Muscle layer of duodenum (tissue), 2 donors: ENCODE results near the gene AKT2.

Source experiments
- H3K27ac ChIP-seq: one replicate; pipeline ENCODE4 v1.7.0; 2013; ENCODE audit warnings: mild to moderate bottlenecking, low read length
- H3K27me3 ChIP-seq: one replicate; pipeline ENCODE4 v1.7.0; 2013; ENCODE audit warnings: low read depth, mild to moderate bottlenecking, control low read depth, low read length
- H3K36me3 ChIP-seq, 2 donors: one replicate each; pipeline ENCODE4 v1.7.0; 2013; ENCODE audit warnings: low read length in 2 of 2, control low read depth in 1 of 2, mild to moderate bottlenecking in 1 of 2; ENCODE audit not compliant: insufficient read depth in 2 of 2, control insufficient read depth in 1 of 2
- H3K4me1 ChIP-seq, 2 donors: one replicate each; pipeline ENCODE4 v1.7.0; 2013; ENCODE audit warnings: low read length in 2 of 2, mild to moderate bottlenecking in 2 of 2, control low read depth in 1 of 2, moderate library complexity in 1 of 2; ENCODE audit not compliant: insufficient read depth in 2 of 2, control insufficient read depth in 1 of 2
- H3K4me3 ChIP-seq, 2 donors: one replicate each; pipeline ENCODE4 v1.7.0; 2013; ENCODE audit warnings: low read length in 2 of 2, low read depth in 1 of 2, mild to moderate bottlenecking in 1 of 2
- H3K9me3 ChIP-seq, 2 donors: one replicate each; pipeline ENCODE4 v1.7.0; 2013; ENCODE audit warnings: low read length in 2 of 2, control low read depth in 1 of 2, mild to moderate bottlenecking in 1 of 2; ENCODE audit not compliant: control insufficient read depth in 1 of 2
- donor health status: healthy.

AKT2 gene

DNA sequence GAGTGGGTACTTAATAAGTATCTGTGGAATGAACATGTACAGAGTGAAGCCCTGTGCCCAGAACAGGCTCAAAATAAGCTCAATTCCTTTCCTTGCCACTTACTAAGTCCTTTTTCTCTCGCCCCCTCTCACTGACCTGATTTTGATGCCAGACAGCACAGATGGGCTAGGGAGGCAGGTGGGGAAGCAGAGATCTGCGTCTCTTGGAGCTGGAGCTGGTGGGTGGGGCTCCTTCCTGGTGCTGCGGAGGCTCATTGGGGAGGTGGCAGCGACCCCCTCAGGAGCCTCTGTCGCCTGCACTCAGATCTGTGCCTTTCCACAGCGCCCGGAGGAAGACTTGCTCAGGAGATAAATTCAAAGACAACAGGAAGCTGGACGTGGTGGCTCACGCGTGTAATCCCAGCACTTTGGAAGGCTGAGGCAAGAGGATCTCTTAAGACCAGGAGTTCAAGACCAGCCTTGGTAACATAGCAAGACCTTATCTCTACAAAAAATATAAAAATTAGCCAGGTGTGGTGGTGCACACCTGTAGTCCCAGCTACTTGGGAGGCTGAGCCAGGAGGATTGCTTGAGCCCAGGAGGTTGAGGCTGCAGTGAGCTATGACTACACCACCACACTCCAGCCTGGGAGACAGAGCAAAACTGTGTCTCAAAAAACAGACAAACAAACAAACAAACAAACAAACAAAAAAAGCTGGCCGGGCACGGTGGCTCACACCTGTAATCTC, 14.6 kb downstream of the AKT2 start:
- H3K27ac ChIP-seq, result no peak overlapping the region
- H3K36me3 ChIP-seq, result peaks cover 0 to 10% of the 10 kb centered on the region in 2 donors
- H3K4me1 ChIP-seq, result peaks cover 8 to 29% of the 10 kb centered on the region in 2 donors
- H3K4me3 ChIP-seq, result no peak overlapping the region
- no peaks in the 10 kb centered on the region for H3K27me3 ChIP-seq
- H3K9me3 ChIP-seq, result no peaks in the 10 kb centered on the region

DNA sequence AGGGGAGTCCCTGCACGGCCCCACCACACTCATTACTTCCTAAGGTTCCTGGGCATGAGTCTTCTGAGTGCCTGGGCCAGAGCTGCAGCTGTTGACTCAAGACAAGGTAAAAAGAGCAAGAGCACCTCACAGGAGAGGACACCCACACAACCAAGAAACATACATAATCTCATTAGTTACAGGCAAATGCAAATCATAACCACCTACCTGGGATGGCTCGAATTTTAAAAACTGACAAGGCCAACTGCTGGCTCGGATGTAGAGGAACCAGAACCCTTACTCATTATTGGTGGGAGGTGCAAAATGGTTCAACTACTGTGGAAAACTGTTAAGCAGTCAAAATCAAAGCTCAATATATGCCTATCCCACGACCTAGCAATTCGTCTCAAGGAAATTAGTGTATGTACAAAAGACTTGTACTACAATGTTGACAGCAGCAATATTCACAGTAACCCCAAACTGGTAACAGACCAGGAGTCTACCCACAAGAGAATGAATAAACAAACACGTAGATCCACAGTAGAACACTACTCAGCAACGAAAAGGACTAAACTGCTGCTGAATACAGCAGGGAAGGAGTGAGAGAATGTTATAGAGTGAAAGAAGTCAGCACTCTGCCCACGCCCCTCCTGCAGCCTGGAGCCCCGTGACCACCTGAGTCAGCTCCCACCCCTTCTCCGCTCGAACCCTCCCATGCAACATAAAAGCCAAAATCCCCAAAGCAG, 15.8 kb downstream of the AKT2 start:
- Histone ChIP-seq H3K27me3 (no peaks in the 10 kb centered on the region), H3K9me3 (no peaks in the 10 kb centered on the region), H3K27ac (no peak overlapping the region), H3K4me1 (peaks cover 8 to 19% of the 10 kb centered on the region in 2 donors), H3K4me3 (no peak overlapping the region), H3K36me3 (peaks cover 8 to 20% of the 10 kb centered on the region in 2 donors)

DNA sequence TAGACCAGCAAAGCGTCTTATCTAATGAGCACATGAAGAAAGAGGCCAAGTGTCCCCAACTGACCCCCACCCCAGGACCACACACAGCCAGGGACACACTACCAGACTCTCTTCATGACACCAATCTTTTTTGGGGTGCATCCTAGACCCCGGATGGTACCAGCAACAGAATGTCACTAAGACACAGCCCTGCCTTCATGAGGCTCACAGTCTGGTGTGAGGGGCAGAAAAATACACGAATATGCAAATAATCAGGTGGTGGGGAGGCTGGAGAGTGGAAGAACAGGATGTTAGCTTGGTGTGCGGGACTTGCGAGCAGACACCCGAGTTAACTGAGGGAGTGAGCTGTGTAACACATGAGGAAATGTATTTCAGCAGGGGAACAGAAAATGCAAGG, 17.5 kb downstream of the AKT2 start:
- Histone ChIP-seq H3K27ac (no peak overlapping the region), H3K4me3 (no peak overlapping the region), H3K9me3 (no peaks in the 10 kb centered on the region), H3K27me3 (no peaks in the 10 kb centered on the region), H3K36me3 (peaks cover 19 to 37% of the 10 kb centered on the region in 2 donors), H3K4me1 (peaks cover 0 to 8% of the 10 kb centered on the region in 2 donors)

DNA sequence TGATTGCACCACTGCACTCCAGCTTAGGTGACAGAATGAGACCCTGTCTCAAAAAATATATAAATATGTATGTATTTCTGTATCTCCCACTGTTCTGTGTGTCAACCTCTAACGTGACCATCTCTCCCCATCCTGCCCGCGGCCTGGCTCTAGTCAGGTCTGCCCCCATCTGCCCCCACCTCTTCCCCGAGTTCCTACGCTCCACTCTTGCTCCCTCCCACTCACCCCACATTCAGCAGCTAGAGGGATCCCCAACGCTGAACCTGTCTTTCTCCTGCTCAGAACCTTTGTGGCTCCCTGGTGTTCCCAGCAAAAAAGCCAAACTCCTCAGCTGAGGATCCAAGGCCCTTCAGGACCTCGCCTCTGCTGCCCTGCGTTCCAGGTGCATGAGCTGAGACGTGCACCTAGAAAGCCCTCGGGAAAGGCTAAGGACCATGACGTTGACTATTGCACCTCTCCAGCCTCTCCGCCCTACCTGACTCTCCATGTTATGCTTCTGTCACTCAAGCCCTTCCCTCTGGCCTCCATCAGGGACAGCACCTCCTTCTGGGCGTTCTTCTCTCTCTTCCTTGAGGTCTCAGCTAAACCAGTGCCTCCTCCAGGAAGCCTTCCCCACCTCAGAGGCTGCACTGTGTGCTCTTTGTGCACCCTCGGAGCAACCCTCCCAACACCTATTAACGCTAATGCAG, 18.1 kb downstream of the AKT2 start:
- H3K4me3 ChIP-seq, result no peak overlapping the region
- H3K9me3 ChIP-seq, result no peaks in the 10 kb centered on the region
- no peak overlapping the region for H3K27ac ChIP-seq
- peaks cover 0 to 8% of the 10 kb centered on the region in 2 donors for H3K4me1 ChIP-seq
- H3K27me3 ChIP-seq, result no peaks in the 10 kb centered on the region
- peaks cover 24 to 36% of the 10 kb centered on the region in 2 donors for H3K36me3 ChIP-seq

DNA sequence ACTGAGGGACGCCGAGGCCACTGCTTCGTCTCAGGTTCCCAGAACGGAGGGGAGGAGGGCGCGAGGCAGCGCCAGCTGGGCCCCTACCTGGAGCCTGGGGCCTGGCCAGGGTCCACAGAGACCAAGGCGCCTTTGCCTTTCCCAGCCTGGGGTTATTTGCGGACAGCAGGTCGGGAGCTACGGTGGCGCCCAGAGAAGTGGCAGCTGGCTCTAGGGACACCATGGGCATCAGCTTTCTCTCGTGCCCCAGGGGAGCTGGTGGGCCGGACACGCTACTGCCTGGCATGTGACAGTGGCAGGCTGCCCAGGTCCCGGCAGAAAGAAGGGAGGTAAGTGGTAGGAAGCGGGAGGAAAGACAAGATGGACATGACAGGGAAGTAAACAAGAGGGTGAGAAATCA, 19.0 kb downstream of the AKT2 start:
- no peaks in the 10 kb centered on the region for H3K27me3 ChIP-seq
- peaks cover 0 to 8% of the 10 kb centered on the region in 2 donors for H3K4me1 ChIP-seq
- no peak overlapping the region for H3K4me3 ChIP-seq
- H3K27ac ChIP-seq, result no peak overlapping the region
- H3K36me3 ChIP-seq, result peaks cover 24 to 36% of the 10 kb centered on the region in 2 donors
- H3K9me3 ChIP-seq, result no peaks in the 10 kb centered on the region

DNA sequence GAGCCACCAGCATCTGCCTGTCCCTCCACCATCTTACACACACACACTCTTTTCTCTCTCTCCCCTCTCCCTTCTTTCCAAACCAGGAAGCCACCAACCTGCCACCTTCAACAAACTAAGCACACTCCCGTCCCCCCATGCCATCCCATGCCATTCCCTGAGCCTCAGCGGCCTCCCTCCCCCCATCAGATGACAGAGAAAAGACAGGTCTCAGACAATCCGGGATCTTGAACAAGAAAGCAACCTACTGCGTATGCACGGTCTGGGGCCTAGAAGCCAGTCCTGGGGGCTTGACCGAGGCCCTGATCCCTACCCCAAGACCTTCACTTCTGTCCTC, 19.4 kb downstream of the AKT2 start:
- H3K4me3 ChIP-seq, result no peak overlapping the region
- H3K36me3 ChIP-seq, result peaks cover 24 to 36% of the 10 kb centered on the region in 2 donors
- H3K4me1 ChIP-seq, result peaks cover 0 to 8% of the 10 kb centered on the region in 2 donors
- H3K27ac ChIP-seq, result no peak overlapping the region
- H3K9me3 ChIP-seq, result no peaks in the 10 kb centered on the region
- no peaks in the 10 kb centered on the region for H3K27me3 ChIP-seq

DNA sequence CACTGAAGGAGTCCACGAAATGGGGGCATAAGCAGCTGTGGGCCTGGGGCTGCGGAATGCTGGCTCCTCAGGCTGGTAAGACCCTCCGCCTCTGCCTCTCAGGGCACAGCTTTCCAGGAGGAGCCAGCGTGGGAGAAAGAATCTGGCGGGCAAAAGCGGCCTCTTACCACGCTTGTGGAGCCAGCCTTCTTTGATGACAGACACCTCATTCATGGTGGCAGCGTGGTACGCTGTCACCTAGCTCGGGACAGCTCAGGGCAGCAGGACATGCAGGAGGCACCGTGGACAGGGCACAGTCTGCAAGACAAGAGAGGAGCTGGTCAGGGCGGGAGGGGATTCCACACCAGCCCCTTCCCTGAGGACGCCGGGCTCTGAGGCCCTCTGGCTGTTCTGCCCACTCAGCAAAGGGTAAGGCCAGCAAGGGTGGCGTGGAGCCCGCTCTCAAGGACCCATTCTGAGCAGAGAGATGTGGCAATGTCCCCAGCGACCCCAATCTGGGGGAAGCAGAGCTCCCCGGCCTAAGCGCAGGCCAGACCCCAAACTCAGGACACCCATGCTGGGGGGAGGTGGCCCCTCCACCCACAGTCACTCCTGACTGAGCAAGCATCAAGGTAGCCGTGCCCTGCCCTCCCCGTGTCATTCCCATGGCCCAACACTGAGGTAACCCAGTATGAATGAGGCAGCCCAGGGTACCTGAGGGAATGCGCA, 19.9 kb downstream of the AKT2 start:
- peaks cover 24 to 32% of the 10 kb centered on the region in 2 donors for H3K36me3 ChIP-seq
- H3K27me3 ChIP-seq, result no peaks in the 10 kb centered on the region
- H3K27ac ChIP-seq, result no peak overlapping the region
- peaks cover 0 to 8% of the 10 kb centered on the region in 2 donors for H3K4me1 ChIP-seq
- no peaks in the 10 kb centered on the region for H3K9me3 ChIP-seq
- no peak overlapping the region for H3K4me3 ChIP-seq

DNA sequence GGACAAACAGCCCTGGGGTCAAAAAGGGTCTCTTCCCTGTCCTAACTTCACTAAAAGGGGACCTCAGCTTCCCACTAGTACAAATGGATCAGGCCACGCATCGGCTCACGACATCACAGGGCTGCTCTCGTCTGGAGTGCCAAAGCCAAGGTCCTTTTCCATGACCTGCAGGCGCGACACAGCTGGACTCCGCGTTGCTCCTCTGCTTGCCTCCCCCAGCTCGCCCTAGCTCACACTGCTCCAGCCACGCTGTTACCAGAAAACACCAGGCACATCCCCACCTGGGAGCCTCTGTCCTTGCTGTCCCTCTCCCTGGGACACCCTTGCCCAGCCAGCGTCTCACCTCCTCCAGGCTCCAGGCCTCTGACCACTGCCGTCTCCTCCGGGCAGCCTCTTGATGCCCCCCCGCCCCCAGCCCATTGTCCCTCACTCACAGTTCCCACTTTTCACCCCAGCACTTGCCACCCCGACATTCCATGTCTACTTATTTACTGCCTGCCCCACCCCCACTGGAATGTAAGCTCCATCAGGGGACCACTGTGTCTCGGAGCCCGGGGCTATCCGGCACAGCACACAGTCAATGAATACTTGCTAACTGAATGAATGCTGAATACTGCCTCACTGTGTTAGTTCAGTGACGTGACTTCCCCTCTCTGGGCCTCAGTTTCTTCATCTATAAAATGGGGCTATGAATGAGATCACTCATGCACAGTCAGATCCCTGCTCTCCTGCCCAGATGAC, 20.7 kb downstream of the AKT2 start:
- H3K9me3 ChIP-seq, result no peaks in the 10 kb centered on the region
- no peak overlapping the region for H3K4me3 ChIP-seq
- peaks cover 24 to 32% of the 10 kb centered on the region in 2 donors for H3K36me3 ChIP-seq
- no peak overlapping the region for H3K27ac ChIP-seq
- no peaks in the 10 kb centered on the region for H3K27me3 ChIP-seq
- peaks cover 0 to 8% of the 10 kb centered on the region in 2 donors for H3K4me1 ChIP-seq

DNA sequence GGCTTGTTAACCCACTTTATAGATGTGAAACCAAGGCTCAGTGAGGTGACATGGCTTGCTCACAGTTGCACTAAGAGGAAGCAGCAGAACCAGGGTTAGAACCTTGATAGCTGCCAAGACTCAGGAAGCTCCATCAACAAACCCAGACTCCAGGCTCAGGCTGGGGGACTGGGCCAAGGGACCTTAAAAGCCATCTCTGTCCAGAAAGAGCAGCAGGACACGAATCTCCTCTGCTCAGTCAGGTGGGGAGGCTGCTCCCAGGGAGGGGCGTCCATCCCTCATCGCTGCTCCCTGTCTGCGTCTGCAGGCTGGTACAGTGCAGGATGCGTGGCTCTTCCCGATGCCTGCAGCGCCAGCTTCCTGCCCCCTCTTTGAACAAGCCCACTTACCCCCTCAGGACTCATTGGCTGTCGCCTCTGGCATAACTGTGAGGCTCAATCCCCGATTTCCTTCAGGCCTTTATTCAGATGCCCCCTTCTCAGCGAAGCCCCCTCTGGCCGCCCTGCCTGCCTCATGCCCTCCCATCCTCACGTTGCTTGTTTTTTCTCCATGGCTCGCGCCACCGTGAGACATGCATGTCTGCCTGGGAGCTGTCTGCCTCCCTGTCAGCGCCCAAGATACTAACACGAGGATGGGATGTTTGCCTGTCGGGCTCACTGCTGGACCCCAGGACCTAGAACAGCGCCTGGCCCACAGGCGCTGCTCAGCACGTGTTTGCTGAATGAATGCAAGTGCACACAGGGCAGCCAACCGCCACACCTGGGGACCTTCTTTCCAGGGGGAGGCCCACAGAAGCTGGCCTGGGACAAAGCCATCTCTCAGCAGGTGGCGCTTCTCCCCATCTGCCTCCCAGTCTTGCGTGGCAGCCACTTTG, 21.5 kb downstream of the AKT2 start:
- Histone ChIP-seq H3K27ac (no peak overlapping the region), H3K4me3 (no peak overlapping the region), H3K4me1 (peaks cover 0 to 8% of the 10 kb centered on the region in 2 donors), H3K36me3 (peaks cover 24 to 32% of the 10 kb centered on the region in 2 donors), H3K27me3 (no peaks in the 10 kb centered on the region), H3K9me3 (no peaks in the 10 kb centered on the region)

DNA sequence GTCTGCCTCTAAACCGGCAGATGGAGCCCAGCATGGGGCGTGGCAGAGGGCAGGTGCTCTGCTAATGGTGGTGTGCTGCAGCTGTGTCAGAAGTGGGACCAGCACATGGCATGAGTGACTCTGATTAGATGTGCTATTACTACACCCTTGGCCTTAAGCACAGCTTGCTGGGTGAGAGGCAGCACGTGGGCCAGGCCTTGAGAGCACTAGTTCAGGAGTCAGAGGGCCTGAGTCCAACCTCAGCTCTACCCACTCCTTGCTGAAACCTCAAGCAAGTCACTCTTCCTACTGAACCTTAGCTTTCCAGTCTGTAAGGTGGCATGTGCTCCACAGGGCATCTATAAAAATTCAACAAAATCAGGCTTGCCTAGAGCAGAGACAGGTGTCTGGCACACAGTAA, 22.7 kb downstream of the AKT2 start:
- Histone ChIP-seq H3K36me3 (peaks cover 24 to 33% of the 10 kb centered on the region in 2 donors), H3K4me1 (peaks cover 0 to 8% of the 10 kb centered on the region in 2 donors), H3K27ac (no peak overlapping the region), H3K4me3 (no peak overlapping the region), H3K9me3 (no peaks in the 10 kb centered on the region), H3K27me3 (no peaks in the 10 kb centered on the region)
